Measurements from ENCODE around the gene FAM174B.
"Not testable (repeated sequence)": the region's sequence is repeated elsewhere in the genome, so short reads cannot be mapped to it uniquely, and the experiment has no call there.

Gene FAM174B

DNA sequence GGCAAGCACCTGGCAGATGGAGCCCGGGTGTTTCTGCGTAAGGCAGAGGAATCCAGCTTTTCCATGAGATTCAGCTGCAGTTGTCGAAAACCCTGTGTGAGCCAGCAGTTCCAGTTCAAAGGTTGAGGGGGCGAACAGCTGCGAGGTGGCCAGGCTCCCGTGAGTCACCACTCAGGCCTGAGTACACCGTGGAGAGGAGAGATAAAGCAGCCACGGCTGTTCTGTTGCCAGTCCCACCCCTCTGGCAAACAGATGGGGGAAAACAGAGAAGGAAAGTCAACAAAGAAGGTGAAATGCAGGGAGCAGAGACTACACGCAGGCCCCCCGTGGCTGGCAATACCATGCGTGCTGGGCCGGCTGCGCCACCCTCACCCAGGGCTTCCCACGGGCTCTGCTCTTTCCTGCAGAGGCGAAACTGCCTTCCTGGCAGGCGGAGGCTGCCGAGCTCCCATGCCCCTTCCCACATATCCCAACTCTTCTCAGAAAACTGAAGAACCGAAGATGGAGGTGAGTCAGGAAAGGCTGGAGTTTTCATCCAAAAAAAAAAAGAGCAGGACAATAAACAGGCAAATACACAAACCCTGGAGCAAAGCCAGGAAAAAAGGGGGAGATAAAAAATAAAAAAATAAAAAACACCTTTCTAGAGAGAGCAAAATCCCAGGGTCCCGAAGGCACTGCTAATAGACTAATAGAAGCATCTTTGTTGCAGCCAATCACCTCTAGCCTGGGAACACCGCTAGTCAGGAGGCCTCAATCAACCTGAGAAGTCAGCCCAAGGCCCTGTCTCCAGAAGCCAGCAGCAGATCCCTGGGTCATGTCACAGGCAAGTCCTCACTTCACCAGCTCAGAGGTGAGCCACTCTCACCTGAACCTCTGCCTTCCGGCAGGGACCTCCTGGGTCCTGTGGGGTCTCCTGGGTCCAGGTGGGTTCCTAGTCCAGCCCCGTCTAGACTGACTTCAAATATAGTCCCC, 37.7 kb downstream of the FAM174B start:
- peak; percentile 77 for DNase-seq

DNA sequence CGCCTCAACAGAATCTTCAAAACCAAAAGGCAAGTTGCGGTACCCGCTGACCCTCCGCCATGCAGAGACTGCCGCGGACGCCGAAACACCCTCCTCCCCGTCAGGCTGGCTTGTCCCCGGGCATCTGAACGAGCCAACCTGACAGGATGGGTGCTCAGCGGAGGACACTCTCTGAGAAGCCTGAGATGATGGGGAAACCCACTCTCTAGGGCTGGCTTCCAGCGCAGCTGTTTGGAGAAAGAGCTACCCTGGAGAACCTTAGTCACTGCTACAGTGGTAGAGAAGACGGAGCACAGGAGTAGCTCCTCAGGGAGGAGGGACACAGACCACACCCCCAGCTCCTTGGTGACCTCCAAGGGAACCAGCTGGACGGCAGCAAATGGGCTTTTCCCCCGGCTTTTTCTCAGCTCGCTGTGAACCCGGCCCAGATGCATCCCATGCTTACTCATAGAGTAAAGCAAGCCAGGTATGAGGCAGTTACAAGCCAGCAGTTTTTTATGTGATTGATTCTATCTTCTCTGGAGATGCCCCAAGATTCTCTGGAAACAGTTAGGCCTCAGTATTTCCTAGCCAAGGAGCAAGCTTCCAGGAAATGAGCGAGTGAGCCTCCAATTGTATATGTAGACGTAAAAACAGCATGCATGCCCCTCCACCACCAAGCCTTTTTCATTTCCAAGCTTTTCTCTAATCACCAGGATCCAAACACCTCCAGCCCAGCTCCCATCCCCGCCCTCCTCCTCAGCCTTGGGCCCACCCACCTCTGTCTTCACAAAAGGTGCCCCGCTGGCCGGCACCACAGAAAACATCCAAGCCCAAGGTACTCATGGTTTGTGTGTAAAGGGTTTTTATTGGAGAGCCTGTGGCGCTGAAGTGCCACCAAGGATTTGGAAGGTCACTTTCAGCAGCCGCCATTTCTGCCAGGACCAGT, 38.7 kb downstream of the FAM174B start:
- DNase-seq, result no peak

DNA sequence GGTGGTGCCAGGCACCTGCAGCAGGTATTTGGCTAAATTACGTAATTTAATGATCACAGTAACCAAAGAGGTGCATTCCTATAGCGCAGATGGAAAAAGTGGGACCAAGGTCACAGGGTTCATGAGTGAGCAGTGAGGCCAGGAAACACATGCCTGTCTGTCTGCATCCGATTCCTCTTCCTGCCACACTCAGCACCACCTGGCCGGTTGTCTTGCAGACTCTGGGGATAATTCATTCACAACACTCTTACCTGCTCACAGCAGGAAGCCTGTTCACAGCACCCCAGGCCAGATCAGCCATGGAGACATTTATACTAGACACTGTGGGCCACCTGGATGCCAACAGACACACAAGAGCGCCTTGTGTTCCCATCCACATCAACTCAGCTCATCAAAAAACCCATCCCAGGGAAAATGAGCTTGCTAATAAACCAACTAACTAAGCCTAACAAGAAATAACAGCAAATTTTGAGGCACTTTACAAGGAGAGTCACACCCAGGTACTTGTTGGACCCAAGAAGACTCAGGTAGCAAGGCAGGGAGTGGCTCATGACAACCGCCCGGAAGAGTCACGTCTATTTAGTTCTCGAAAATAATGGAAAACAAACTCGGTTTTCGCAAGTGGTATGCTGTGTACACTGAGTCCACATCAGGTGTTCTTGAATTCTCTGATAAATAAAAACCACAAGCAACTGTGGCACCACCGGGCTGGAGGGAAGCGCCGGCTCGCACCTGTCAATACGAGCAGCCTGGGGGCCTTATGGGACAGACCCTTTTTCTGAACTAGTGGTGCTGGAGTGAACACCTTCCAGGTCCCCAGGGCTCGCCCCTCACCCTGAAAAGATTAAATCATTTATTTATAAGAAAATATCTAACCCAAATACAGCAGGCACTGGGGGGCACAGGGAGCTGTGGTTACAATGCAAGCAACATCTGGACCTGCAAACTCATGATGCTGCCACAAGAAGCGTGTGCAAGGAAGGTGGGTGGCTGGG, 40.5 kb downstream of the FAM174B start:
- DNase-seq, result no peak

DNA sequence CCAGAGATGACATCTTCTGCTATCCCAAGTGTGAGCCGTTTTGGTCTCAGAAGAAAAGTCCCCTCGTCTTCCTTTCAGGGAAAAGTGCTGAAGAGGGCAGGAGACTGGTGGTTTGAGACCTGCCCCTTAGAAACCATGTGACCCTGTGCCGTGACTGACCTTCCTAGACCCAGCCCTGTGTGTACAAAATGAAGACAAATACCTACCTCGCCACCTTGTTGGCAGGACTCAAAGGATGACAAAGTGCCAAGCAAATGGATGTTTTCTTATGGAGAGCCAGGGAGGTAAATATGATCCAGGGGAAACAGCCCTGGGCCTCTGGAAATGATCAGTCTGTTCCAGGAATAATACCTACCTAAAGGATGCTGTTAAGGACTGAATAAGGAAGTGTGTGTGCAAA, 41.3 kb downstream of the FAM174B start:
- no peak for DNase-seq

DNA sequence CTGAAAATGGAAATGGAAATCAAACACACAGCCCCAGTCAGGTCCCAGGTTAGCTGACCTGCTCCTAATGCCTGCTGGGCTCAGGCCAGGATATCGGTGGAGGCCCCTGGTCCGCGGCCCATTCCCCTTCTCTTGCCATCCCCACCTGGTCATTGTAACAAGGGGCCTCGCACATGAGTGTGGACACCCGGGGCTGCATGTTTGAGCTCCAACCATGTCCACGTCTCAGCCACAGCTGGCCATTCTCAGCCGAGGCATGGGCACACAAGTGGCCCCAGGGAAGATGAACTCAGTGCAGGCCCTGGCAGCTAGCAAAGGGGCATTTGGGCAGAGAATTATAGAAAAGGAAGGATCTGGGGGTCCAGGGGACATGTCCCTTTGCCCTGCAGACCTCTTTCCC, 41.7 kb downstream of the FAM174B start:
- DNase-seq, result no peak

DNA sequence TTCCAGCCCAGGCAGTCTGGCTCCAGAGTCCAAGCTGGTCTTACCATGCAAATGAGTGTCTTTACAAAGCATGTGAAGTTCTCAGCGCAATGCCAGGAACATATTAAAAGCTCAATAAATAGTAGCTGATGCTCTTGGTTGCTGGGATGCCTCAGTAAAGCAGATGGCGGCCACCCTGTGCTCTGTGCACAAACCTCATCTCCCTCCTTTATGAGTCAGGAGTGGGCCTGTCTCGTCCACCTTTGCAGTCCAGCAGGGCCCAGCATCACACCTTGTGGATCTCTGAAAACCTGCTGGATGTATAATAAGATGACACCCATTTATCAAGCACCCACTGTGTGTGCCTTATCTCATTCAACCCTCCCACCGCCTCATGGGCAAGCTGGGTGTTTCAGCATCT, 42.7 kb downstream of the FAM174B start:
- DNase-seq, result no peak

DNA sequence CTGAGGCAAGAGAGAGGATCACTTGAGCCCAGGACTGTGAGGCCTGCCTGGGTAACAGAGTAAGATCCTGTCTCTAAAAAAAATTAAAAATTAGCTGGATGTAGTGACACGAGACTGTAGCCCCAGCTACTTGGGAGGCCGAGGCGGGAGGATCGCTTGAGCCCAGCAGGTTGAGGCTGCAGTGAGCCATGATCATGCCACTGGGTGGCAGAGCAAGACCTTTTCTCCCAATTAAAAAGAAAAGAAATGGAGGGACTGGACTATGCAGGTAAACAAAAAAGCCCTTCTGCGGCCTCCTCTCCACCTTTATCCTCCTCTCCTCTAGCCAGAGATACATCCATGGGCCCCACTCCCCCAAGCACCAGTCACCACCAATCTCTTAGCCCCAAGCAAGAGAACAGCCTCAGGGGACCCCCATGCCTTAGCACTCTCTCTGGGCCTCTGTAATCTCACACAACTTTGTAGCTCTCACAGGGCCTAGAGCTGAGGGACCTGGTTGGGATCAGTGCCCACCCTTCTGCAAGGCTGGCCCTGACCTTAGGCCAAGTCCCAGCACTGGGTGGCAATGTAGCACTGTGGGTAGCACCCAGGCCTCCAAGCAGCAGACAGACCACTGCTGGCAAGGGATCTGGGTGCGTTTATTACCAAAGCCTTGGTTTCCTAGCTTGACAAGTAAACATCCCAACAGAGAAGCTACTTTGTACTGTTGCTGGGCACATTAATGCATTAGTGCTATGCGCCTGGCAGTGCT, 43.4 kb downstream of the FAM174B start:
- DNase-seq, result no peak

DNA sequence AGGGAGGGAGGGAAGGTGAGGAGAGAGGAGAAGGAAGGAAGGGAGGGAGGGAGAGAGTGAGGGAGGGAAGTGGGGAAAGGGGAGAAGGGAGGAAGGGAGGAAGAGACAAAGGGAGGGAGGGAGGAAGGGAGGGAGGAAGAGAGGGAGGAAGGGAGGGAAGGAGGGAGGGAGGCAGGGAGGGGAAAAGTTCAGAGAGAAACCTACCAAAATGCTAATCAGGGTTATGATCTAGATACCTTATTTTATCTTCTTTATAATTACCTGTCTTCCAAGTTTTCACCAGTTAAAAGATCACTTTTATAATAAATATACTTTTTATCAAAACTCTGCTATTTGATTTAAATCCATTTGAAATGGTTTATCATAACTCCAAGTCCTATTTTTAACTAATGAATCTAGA, 44.4 kb downstream of the FAM174B start:
- no peak for DNase-seq

DNA sequence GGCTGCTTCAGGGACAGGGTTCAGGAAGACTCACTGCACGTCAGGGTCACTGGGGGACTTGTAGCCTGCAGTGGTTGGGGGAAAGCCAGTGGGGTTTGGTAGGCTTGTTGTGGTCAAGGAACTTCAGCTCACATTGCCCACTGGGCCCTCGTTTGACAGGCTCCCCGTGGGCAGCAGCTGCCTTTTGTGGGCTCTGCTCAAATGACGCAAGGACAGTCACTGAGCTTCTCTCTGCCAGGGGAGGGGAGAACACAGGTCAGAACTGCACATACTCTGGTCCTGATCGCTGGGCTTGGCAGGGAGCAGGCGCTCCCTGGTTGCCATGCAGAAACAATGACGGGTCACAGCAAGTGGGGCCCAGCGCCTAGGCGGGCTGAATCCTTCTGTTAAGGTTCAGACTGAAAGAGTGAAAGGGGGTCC, 45.5 kb downstream of the FAM174B start:
- DNase-seq, result no peak

DNA sequence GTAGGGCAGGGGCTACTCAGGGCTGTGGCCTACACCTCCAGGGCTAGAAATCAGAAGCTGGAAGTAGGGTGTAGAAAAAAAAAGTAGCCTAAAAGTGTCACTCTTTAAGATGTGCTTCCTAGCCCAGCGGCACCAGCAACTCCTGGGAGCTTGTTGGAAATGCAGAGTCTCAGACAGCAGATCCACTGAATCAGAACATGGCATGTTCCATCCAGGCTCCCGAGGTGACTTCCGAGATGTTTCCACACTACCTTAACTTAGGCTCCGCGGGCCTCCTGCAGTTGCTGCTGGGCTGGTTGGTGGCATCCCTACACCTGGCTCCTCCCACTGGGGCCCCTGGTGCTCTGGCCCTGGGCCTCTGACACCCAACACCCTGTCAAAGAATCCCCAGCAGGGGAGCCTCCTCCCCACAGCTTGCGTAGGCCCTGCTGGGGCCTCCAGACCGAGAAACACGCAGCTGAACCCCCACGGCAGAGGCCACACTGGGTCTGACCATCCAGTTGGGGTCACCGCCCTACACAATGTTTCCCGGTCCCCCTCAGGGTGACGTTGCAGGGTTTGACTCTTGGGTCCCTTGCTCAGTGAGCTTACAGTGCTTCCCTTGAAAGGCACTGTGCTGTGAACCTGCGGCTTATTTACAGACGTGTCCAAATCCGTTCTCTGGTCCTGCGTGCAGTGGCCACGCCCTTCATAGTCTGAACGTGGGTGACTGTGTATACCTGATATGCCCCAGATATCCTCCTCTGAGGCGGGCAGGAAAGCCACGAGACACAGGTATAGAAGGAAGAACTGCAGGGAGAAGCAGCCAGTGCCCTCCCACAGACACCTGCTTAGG, 46.5 kb downstream of the FAM174B start:
- no peak for DNase-seq

DNA sequence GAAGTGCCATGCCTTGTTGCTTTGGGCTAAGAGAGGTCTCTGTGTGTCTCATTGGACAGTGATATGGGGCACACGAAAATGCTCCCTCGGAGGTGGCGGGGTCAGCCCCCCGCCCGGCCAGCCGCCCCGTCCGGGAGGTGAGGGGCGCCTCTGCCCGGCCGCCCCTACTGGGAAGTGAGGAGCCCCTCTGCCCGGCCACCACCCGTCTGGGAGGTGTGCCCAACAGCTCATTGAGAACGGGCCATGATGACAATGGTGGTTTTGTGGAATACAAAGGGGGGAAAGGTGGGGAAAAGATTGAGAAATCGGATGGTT, 48.8 kb downstream of the FAM174B start:
- not testable (repeated sequence) for DNase-seq

DNA sequence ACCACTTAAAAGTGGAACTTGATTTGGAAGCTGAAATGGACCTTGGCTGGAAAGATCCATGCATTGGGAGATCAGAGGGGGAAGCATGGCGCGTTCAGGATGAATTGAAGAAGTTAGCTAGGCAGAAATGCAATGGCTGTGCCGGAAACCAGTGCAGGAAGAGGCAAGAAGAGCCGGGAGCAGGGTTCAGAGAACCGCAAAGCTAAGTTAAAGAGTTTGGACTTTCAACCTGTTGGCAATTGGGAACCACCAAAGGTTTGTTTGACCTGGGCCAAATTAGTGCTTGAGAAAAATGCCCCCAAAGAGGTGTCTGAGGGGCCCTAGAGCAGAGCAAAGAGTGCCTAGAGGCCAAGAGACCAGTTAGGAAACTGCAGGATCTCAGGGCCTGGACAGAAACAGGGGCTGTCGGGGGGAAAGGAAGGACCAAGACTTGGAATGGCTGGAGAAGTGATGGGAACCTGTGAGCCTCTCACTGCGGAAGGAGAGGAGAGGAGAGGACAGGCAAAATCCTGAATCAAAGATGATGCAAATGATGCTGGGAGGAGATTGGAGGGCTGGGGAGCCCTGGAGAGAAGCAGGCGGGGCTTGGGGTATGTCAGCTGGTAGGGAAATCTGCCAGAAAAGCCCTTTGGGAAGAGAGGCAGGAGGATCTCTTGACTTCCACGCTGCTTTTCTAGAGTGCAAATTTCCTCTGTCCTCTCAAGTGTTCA, 49.3 kb downstream of the FAM174B start:
- no peak for DNase-seq

DNA sequence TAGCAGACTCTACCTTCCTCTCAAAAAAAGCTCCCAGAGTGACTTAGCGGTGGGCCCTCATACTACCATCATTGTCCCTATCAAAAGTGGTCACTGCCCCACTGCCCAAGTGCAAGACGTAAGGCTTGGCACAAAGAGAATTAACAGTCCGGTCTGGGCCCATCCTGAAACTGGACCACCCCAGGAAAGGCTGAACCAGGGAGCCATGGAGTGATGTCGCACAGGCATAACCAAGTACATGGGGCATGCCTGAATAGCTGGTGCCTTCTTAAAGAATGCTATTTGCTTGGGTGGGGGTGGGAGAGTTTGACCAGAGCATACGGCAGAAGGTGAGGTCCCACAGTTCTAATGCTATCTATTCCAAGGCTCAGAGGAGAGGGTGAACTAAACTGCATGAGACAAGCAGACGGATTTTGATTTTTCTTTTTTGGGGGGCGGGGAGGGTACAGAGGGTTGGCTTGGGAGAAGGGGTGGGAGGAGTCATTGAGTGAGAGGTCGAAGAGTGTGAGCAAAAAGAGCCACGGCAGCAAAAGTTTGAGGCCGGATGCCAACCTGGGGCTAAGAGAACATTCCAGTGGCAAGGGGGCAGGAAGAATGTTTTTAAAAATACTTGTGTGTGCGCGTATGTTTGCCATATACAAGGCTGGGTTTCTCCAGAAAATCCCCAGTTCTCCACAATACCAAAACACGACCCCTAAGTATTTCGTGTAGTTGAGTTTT, 50.2 kb downstream of the FAM174B start:
- DNase-seq, result no peak

DNA sequence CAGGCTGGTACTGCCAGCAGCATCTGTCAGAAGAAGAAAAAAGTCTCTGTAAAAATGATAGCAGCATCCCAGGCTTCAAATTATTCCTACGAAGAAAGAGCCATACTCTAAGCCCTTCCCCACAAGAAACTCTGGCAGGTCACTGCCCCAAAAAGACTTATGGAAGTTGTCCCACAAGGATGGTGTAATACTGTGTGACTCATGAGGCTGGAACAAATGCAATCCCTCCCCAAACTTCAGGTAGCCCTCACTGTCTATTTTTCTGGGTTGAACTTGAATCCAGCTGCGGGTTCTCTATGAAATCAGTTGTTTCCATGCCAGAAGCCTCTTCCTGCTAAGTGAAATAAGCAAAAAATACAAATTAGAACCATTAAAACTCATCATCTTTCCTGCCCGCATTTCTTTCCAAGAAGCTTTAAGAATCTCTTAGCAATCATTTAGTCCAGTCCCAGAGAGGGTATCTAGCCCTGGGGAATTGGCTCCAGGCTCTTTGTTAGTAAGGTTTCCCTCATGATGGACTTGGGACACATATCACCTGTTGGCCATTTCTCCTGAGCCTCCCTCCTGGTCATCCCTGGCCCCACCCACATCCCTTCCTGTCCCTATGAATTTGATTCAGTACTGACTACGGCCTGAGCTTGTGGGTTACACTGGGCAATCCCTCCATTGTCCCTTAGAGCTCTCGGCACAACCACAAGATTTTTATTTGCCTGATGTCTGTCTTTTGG, 51.7 kb downstream of the FAM174B start:
- DNase-seq, result no peak

DNA sequence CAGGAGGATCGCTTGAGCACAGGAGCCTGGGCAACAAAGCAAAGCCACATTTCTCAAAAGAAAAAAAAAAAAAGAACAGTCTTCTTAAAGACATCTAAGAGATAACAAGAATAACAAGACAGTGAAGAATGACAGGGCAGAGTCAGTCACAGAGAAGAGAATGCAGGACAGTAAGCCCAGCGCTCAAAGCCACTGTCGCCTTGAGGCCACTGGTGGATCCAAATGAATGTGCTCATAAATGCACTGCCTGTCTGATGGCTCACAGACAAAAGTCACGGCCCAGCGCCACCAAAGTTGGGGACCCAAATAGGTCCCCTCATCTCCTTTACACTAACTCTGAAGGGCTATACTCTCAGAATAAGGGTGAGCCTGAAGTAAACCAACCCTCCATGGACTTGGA, 52.3 kb downstream of the FAM174B start:
- no peak for DNase-seq

DNA sequence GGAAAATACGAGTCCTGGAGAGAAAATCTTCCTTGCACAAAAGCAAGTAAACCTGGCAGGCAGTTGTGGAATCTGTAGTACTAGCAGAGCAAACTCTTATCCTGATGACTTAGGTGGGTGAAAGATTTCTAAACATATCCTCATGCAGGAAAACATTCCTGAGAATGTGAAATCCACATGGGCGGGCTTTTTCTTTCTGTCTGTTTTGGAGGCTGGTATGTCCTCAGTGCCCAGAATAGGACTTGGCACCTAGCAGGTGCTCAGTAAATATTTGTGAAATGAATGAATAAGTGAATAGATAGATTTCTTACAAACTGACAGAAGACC, 53.3 kb downstream of the FAM174B start:
- no peak for DNase-seq

DNA sequence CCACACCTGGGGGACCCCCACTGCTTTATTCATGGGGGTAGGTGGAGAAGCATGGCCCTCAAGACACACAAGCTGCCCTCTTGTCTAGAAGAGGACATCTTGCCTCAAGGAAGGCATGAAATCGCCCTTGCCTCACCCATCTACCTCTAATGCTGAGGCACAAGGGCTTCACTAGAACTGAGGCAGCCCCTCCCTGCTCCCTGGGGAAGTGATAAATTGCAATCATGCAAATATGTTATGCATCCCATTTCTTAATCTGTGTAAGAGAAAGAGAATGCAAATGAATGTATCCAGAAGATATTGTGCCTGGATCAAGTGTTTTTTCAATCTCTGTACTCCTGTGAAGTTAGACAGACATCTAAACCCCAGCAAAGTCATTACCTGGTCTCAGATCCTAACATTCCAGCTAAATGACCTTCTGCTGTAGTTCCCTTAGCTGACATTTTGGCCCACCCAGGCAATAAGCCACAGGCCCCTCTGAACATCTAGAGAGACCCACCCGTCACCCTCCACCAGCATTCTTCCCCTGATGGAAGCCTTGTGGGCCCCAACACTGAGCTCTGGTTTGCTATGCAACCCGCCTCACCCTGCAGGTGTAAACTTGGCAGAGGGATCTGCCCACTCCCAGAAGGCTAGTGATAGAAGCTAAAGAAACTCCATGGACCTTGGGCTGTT, 53.8 kb downstream of the FAM174B start:
- no peak for DNase-seq

DNA sequence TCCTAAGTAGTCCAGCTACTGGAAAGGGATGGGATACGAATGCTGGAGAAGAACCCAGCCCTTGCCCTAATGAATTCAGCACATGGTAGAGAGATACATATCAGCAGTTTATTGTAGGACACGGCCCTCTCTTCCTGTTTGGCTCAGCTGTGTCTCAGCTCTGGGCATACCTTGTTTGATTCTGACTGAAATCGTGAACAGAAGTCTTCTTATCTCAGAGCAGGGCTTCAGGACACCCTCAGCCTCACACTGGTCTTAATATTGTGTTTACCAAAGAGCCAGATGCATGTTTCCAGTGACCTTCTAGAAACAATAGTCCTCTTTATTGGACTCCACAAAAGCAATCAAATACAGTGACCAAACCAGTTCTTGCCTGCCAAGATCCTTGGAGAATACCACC, 54.7 kb downstream of the FAM174B start:
- DNase-seq, result no peak

Data from SHP77 treated with DMSO at 0.1 percent for 48 hours (cell line).